ENCODE results near the gene ID4. TPM values are rescaled to one million over a fixed set of nuclear protein-coding genes. Genes with fewer than 3 reads are reported as not detected.

The ID4 gene
- total RNA-seq, 1 experiment from 2014 or later, result 0.10 TPM

- Histone ChIP-seq H3K36me3 (ENCODE audit: control insufficient read depth, insufficient read depth, low read length) (no peaks in the 10 kb centered on the region), H3K4me3 (ENCODE audit: low read depth in 2 of 2, low read length in 2 of 2) (peak overlapping the region; percentile 55 to 68), H3K27ac (ENCODE audit: low read length) (peak overlapping the region; percentile 79), H3K4me1 (ENCODE audit: control insufficient read depth, insufficient read depth, low read length) (peaks cover 27% of the 10 kb centered on the region), H3K27me3 (ENCODE audit: control insufficient read depth, insufficient read depth, low read length) (no peaks in the 10 kb centered on the region), H3K9me3 (ENCODE audit: control insufficient read depth, insufficient read depth, low read depth, low read length) (no peaks in the 10 kb centered on the region)
- ChIA-PET CTCF (no interaction called here), POLR2A (no interaction called here)
- in situ Hi-C loops (cut with HindIII; ENCODE audit: low pct_unique_long_range_greater_than_20kb, low sequenced_read_pairs) (no loop called here), intact Hi-C loops (cut with micrococcal nuclease; ENCODE audit: unreplicated experiment) (no loop called here)
- no peak for TF ChIP-seq POLR2AphosphoS5 (IDR thresholded peaks at IDR 0.05; ENCODE audit: low read depth, low read length)
- no peak for TF ChIP-seq TCF7L2 (IDR thresholded peaks at IDR 0.05; ENCODE audit: low read depth, low read length)
- TF ChIP-seq, protein P1, sequence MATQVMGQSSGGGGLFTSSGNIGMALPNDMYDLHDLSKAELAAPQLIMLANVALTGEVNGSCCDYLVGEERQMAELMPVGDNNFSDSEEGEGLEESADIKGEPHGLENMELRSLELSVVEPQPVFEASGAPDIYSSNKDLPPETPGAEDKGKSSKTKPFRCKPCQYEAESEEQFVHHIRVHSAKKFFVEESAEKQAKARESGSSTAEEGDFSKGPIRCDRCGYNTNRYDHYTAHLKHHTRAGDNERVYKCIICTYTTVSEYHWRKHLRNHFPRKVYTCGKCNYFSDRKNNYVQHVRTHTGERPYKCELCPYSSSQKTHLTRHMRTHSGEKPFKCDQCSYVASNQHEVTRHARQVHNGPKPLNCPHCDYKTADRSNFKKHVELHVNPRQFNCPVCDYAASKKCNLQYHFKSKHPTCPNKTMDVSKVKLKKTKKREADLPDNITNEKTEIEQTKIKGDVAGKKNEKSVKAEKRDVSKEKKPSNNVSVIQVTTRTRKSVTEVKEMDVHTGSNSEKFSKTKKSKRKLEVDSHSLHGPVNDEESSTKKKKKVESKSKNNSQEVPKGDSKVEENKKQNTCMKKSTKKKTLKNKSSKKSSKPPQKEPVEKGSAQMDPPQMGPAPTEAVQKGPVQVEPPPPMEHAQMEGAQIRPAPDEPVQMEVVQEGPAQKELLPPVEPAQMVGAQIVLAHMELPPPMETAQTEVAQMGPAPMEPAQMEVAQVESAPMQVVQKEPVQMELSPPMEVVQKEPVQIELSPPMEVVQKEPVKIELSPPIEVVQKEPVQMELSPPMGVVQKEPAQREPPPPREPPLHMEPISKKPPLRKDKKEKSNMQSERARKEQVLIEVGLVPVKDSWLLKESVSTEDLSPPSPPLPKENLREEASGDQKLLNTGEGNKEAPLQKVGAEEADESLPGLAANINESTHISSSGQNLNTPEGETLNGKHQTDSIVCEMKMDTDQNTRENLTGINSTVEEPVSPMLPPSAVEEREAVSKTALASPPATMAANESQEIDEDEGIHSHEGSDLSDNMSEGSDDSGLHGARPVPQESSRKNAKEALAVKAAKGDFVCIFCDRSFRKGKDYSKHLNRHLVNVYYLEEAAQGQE (IDR thresholded peaks at IDR 0.05; ENCODE audit: insufficient read depth in 1 of 2, low read depth in 2 of 2, low read length in 1 of 2), result no peak
- no peak for TF ChIP-seq SIN3A (IDR thresholded peaks at IDR 0.05; ENCODE audit: borderline replicate concordance, insufficient read depth, low read depth, low read length)
- no TSS peak for BruUV-seq (replicated peaks)
- peak; percentile 87 for ATAC-seq
- no peak for DNase-seq (ENCODE audit: low read depth, low spot score)
Observed at GRCh38 chr6:19838442-19839236, 1.5 kb downstream of the ID4 start.

GRCh38 chr6:19839237-19839546, 2.0 kb downstream of the ID4 start:
- peak overlapping the region; percentile 79 for H3K27ac ChIP-seq (ENCODE audit: low read length)
- ATAC-seq (no peak), DNase-seq (ENCODE audit: low read depth, low spot score) (no peak)
- peaks cover 26% of the 10 kb centered on the region for H3K4me1 ChIP-seq (ENCODE audit: control insufficient read depth, insufficient read depth, low read length)
- peak overlapping the region; percentile 55 to 68 for H3K4me3 ChIP-seq (ENCODE audit: low read depth in 2 of 2, low read length in 2 of 2)
- no TSS peak for BruUV-seq (replicated peaks)
- H3K9me3 ChIP-seq (ENCODE audit: control insufficient read depth, insufficient read depth, low read depth, low read length), result no peaks in the 10 kb centered on the region
- intact Hi-C loops (cut with micrococcal nuclease; ENCODE audit: unreplicated experiment) (no loop called here), in situ Hi-C loops (cut with HindIII; ENCODE audit: low pct_unique_long_range_greater_than_20kb, low sequenced_read_pairs) (no loop called here)
- TF ChIP-seq, protein P1 (IDR thresholded peaks at IDR 0.05; ENCODE audit: insufficient read depth in 1 of 2, low read depth in 2 of 2, low read length in 1 of 2), result no peak
- TF ChIP-seq, protein P2, sequence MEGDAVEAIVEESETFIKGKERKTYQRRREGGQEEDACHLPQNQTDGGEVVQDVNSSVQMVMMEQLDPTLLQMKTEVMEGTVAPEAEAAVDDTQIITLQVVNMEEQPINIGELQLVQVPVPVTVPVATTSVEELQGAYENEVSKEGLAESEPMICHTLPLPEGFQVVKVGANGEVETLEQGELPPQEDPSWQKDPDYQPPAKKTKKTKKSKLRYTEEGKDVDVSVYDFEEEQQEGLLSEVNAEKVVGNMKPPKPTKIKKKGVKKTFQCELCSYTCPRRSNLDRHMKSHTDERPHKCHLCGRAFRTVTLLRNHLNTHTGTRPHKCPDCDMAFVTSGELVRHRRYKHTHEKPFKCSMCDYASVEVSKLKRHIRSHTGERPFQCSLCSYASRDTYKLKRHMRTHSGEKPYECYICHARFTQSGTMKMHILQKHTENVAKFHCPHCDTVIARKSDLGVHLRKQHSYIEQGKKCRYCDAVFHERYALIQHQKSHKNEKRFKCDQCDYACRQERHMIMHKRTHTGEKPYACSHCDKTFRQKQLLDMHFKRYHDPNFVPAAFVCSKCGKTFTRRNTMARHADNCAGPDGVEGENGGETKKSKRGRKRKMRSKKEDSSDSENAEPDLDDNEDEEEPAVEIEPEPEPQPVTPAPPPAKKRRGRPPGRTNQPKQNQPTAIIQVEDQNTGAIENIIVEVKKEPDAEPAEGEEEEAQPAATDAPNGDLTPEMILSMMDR (IDR thresholded peaks at IDR 0.05), result no peak
- TF ChIP-seq SIN3A (IDR thresholded peaks at IDR 0.05; ENCODE audit: borderline replicate concordance, insufficient read depth, low read depth, low read length), result no peak
- CTCF ChIA-PET, result no interaction called here
- no peaks in the 10 kb centered on the region for H3K36me3 ChIP-seq (ENCODE audit: control insufficient read depth, insufficient read depth, low read length)
- no peaks in the 10 kb centered on the region for H3K27me3 ChIP-seq (ENCODE audit: control insufficient read depth, insufficient read depth, low read length)
- POLR2A ChIA-PET, result no interaction called here

Data from Panc1 (cell line).